ENCODE data around the gene SIRT1.
"Not testable (repeated sequence)": the region's sequence is repeated elsewhere in the genome, so short reads cannot be mapped to it uniquely, and the experiment has no call there.

SIRT1 gene

DNA sequence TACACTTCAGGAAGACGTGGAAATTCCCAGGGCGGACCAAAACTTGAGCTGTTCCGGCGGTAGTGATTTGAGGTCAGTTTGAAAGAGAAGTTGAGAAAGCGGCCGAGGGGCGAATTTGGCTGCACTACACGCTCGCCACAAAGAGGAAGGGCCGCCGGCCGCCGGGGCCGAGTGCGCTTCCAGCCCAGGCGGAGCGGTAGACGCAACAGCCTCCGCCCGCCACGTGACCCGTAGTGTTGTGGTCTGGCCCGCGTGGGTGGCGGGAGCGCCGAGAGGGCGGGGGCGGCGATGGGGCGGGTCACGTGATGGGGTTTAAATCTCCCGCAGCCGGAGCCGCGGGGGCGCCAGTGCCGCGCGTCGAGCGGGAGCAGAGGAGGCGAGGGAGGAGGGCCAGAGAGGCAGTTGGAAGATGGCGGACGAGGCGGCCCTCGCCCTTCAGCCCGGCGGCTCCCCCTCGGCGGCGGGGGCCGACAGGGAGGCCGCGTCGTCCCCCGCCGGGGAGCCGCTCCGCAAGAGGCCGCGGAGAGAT lies at the start of gene SIRT1:
SIRT1 (plus strand) TSS at position 344 of the 529 bp plus-strand sequence; CDS start at position 410, 66 bp downstream.
- DNase-seq (ENCODE audit: low spot score), result peak; percentile 97

DNA sequence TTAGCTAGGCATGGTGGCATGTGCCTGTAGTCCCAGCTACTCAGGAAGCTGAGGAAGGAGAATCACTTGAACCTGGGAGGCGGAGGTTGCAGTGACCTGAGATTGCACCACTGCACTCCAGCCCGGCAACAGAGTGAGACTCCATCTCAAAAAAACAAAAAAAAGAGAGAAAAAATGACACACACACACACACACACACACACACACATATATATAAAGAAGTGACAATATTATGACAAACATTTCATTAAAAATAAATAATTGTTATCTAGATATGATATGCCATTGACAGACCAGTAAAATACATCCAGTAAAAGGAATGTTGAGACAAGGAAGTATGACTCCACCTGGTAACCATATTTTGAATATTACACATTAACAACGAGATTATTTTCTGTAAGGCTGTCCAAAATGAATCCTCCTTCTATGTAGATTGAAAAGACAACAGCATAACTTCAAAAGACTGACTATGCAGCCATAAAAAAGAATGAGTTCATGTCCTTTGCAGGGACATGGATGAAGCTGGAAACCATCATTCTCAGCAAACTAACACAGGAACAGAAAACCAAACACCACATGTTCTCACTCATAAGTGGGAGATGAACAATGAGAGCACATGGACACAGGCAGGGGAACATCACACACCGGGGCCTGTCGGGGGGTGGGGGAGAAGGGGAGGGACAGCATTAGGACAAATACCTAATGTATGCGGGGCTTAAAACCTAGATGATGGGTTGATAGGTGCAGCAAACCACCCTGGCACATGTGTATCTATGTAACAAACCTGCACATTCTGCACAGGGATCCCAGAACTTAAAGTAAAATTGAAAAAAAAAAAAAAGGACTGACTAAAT lies 48.7 kb upstream of the SIRT1 start:
- not testable (repeated sequence) for DNase-seq (ENCODE audit: low spot score)

DNA sequence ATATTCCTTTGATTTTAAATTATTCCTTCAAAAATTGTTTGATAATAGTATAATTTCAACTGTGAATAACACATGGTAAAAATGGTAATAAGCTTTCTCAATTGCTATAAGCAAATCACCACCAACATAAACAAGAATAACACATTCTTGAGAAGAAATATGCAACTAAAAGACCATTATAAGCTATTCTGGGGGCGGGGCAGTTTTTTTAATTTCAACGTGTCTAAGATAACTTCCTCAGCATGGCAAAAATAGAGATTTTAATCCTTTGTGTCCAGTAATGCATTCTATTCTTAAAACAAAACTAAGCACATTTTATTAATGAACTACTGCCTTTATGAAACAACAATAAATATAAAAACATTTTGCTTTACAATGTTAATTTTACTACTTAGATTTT lies 48.0 kb upstream of the SIRT1 start:
- no peak for DNase-seq (ENCODE audit: low spot score)

DNA sequence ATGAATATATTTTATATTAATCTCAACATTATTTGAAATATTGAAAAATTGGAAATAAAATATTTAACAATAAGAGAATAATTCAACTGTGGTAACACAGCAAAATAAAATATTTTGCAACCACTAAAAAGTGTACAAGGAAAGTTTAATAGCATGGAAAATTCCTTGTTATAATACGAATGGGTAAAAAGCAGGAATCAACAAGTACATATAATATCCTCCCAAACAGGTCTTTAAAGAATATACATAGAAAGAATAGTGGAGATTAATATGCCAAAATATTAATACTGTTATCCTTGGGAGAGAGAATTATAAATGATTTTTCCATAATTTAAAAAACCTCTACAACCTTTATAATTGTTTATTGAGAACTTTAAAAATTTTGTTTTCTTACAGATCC lies 47.5 kb upstream of the SIRT1 start:
- no peak for DNase-seq (ENCODE audit: low spot score)

DNA sequence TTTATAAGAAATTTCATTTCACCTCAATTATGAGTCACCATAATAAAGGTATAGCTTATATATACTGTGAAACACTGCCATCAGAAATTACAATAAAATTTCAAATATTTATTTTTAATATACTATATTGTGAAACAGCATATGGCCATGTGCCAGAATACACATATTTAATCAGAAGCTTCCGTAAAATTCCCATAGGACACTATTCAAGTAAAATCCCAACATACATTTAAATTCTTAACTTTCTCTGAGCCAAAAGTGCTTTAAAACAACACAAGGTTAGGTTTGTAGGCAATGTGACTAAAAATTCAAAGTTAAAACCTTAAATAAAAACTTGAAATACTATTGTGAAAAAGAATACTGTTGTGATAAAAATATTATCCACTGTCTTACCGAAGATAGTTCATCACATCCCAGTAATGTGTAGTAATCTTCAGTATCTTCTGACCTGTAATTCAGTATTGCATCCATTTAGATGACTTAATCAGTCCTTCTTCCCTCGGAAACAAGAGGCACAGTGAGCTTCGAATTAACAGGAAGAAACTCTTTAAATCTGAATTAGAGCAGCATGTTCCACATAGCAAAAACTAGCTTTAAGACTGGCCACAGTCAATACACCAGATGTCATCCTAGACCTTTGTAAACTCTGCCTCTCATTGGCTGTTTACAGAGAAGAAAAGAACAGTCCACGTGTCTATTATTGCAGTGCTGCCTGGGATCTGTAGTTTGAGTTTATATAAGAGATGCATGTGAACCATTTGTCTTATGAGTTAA lies 46.7 kb upstream of the SIRT1 start, which contains the start of gene DNAJC12:
DNAJC12 (minus strand) TSS at position 648 of the 774 bp plus-strand sequence; CDS start at position 471, 177 bp downstream.
- peak; percentile 90 for DNase-seq (ENCODE audit: low spot score)

DNA sequence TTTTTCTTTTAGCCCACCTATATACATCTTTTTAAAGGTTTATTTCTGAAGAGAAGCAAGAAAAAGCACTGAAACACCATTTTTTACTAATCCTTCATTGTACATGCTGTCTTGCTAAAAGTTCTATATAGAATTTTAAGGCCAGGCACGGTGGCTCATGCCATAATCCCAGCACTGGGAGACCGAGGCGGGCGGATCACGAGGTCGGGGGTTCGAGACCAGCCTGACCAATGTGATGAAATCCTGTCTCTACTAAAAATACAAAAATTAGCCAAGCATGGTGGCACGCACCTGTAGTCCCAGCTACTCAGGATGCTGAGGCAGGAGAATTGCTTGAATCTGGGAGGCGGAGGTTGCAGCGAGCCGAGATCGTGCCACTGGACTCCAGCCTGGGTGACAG lies 44.9 kb upstream of the SIRT1 start:
- DNase-seq (ENCODE audit: low spot score), result not testable (repeated sequence)

DNA sequence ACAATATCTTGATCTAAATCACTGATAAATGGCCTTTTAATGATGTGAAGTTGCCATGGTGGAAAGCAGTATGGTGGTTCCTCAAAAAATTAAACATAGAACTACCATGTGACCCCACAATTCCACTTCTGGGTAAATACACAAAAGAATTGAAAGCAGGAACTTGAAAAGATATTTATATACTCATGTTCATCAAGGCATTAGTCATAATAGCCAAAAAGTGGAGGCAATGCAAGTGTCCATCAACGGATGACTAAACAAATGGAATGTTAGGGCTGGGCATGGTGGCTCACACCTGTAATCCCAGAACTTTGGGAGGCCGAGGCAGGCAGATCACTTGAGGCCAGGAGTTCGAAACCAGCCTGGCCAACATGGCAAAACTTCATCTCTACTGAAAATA lies 44.5 kb upstream of the SIRT1 start:
- no peak for DNase-seq (ENCODE audit: low spot score)

DNA sequence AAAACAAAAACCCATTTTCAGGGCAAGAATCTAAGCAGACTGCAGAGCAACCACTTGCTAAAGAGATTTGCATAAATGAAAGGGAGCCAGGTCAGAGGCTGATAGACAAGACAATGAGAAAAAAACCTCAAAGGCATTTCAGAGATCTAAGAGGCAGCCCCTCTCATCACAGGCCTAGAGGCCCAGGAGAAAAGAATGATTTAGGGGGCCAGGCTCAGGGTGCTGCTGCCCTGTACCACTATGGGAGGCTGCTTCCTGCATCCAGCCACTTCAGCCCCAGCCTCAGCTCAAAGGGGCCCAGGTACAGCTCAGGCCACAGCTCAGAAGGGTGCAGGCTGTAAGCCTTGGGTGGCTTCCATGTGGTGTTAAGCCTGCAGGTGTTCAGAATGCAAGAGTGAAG lies 42.7 kb upstream of the SIRT1 start:
- no peak for DNase-seq (ENCODE audit: low spot score)

DNA sequence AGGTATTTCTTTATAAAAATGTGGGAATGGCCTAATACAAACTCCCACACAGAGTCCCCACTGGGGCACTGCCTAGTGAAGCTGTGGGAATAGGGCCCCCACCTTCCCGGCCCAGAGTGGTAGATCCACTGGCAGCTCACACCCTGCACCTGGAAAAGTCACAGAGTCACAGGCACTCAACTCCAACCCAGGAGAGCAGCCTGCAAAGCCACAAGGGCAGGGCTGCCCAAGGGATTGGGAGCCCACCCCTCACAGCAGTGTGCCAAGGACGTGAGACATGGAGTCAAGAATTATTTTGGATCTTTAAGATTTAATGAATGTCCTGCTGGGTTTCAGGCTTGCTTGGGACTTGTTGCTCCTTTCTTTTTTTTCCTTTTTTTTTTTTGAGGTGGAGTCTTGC lies 41.2 kb upstream of the SIRT1 start:
- no peak for DNase-seq (ENCODE audit: low spot score)

DNA sequence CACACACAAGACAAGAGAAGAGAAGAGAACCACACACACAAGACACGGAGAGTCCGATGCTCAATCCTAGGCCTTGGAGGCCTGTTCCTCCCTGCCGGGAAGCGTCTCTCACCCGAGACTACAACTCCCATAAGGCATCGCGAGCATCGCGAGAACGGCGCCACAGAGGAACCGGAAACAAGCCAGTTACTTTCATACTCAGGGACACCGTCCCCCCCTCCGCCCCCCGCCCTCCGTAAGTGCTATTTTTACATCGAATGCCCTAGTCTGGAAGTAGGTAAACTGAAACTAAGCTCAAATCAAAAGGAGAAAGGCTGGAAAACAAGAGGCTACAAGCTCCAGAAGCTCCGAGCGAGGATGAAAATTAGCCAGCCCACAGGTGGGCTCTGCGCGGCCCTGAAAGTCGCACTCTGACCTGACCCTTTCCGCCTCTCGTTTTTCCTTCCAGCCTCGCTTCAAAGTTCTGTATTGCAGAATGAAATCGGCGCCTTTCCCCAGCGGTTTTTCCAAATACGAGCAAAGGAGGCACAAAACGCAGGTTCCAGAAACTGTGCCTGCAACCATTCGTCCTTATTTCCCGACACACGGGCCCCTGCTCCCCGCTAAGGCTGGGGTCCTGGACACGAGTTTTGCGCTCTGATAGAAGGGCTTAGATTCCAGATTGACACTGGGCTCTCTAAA lies 35.0 kb upstream of the SIRT1 start:
- peak; percentile 96 for DNase-seq (ENCODE audit: low spot score)

DNA sequence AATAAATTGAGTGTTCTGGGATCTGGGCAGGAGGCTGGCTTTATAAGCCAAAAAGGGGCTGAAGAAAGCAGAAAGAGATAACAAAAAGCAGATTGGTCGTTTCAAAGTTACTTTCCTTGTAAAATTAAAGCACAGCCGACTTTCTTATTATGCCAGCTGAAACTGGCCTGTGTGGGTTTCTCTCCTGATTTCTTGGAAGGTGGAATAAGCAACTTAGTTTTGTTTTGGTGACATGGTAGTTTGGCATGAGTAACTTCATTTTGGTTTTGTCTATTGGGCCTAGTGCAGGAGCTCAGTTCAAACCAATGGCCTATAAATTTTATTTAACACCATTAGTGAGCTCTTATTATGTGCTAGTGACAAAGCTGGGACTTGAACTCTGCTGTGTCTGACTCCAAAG lies 33.3 kb upstream of the SIRT1 start:
- no peak for DNase-seq (ENCODE audit: low spot score)

DNA sequence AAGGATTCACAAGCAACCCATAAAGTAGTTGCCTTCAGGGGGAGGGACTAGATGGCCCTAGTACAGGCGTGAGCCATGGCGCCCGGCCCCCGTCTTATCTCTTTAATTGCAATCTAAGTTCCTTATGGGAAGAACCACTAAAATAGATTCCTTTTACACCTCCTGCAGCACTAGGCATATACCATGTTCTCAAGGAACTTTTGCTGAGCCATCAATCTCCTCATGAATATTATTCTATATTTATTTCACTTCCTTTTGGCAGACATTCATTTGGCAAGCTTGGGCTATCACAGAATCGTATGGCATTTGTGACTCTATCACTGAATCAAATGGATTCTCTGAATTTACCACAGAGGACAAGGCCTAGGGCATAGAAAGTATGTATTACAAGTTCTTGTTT lies 31.7 kb upstream of the SIRT1 start:
- DNase-seq (ENCODE audit: low spot score), result no peak

DNA sequence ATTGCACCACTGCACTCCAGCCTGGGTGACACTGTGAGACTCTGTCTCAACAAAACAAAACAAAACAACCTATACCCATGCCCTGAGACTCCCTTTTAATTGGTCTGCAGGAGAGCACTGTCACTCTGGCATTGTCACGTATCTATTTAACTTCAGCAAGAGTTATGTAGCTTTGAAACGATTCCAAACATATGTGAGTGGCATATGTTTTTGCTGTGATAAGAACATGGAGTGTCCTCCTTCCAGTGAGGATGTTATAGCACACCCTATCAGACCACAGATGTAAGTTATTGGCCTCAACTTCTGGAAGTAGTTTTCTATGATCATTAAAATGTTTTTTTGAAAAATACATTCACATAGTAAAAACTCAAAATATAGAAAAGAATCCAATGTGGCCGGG lies 30.9 kb upstream of the SIRT1 start:
- no peak for DNase-seq (ENCODE audit: low spot score)

DNA sequence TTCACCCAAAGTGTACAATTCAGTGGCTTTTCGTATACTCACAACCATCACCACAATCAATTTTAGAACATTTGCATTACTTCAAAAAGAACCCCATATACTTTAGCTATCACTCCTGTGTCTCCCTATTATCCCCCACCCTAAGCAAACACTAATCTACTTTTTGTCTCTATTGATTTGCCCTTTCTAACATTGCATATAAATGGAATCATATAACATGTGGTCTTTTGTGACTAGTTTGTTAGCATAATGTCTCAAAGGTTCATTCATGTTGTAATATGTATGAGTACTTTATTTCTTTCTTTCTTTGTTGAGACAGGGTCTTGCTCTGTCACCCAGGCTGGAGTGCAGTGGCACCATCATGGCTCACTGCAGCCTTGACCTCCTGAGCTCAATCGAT lies 25.5 kb upstream of the SIRT1 start:
- no peak for DNase-seq (ENCODE audit: low spot score)

DNA sequence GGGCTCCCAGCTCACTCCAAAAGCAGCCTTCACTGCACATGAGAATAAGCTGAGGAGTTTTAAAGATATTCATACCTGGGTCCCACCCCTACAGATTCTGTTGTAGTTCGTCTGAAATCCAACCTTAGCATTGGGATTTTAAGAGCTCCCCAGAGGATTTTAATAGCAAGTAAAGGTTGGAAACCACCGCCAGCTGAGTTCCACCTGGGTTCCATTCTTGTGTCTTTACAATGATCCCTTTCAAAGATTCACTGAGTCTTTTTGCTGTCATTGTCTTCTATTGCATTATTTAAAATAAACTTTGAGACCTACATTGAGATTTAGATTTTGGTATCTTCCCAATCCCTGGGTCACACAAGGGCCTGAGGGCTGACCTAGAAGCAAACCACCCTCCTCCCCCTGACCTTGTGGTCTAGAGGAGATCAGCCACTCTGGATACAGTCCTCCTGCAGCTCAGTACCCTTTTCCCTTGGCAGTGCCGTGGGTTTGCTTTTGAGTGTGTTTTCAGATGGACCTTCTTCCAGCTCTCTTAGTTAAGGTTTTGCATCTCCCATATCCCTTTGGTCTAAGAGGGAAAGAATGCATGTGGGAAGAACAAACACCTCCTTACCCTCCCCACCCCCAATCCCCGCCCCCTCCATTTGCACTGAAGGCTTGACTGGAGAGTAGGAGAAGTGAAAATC lies 22.6 kb upstream of the SIRT1 start:
- DNase-seq (ENCODE audit: low spot score), result no peak

DNA sequence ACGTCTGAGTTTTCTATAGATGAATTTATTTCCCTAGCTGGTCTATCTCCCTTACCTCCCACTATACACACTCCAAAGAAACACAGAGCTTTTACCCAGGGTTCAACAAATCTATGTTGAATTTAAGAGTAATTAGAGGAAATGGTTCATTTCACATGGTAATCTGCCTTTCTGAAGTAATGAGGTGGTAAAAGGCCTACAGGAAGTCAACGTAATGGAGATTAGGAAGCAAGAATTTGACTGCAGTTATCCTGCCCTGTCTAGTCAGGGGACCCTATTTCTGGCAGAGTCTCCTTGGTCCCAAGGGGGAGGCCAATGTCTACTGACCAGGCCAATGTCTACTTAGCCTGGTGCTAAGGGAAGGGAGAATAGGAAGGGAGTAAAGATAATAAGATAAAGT lies 21.4 kb upstream of the SIRT1 start:
- no peak for DNase-seq (ENCODE audit: low spot score)

DNA sequence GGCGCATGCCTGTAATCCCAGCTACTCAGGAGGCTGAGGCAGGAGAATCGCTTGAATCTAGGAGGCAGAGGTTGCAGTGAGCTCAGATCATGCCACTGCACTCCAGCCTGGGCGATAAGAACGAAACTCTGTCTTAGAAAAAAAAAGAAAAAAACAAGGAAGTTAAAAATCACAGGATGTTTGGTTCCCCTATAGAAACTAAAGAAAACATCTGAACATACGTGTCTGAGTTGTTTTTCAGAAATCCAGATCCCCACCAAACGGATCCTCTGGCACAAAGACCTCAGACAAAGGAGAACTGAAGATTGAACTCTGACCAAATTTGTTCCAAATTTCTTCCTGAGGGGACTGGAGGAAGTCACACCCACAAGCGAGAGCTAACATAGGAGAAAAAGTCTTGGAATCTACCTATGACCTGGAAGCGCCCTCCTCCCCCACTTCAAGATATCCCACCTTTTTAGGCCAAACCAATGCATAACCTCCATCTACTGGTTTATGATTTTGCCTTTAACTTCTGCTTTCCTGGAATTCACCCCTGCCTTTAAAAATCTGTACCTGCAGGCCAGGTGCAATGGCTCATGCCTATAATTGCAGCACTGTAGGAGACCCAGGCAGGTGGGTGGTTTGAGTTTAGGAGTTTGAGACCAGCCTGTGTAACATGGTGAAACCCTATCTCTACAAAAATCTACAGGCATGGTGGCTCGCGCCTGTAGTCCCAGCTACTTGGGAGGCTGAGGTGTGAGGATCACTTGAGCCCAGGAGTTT lies 19.7 kb upstream of the SIRT1 start:
- no peak for DNase-seq (ENCODE audit: low spot score)

DNA sequence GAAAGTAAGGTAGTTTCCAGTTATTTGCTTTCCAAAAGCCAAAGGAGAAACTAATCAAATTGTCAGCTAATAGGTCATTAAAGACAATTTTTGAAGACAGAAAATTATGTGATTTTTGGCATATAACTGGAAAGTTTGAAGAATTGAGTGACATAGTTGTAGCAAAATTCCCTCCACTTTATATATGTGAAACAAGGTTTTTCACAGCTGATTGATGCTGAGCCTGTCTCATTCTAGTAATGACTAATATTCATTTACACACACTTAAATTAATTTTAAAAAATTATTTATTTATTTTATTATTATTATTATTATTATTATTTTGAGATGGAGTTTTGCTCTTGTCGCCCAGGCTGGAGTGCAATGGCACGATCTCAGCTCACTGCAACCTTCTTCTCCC lies 16.3 kb upstream of the SIRT1 start:
- DNase-seq (ENCODE audit: low spot score), result no peak

DNA sequence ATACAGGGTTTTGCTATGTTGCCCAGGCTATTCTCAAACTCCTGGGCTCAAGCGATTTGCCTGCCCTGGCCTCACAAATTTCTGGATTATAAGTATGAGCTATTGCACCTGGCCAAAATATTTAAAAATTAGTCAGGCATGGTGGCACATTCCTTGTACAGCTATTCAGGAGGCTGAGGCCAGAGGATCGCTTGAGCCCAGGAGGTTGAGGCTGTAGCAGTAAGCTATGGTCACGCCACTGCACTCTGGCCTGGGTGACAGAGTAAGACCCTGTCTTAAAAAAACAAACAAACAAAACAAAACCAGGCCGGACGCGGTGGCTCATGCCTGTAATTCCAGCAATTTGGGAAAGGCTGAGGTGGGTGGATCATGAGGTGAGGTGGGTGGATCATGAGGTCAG lies 14.5 kb upstream of the SIRT1 start:
- DNase-seq (ENCODE audit: low spot score), result no peak

DNA sequence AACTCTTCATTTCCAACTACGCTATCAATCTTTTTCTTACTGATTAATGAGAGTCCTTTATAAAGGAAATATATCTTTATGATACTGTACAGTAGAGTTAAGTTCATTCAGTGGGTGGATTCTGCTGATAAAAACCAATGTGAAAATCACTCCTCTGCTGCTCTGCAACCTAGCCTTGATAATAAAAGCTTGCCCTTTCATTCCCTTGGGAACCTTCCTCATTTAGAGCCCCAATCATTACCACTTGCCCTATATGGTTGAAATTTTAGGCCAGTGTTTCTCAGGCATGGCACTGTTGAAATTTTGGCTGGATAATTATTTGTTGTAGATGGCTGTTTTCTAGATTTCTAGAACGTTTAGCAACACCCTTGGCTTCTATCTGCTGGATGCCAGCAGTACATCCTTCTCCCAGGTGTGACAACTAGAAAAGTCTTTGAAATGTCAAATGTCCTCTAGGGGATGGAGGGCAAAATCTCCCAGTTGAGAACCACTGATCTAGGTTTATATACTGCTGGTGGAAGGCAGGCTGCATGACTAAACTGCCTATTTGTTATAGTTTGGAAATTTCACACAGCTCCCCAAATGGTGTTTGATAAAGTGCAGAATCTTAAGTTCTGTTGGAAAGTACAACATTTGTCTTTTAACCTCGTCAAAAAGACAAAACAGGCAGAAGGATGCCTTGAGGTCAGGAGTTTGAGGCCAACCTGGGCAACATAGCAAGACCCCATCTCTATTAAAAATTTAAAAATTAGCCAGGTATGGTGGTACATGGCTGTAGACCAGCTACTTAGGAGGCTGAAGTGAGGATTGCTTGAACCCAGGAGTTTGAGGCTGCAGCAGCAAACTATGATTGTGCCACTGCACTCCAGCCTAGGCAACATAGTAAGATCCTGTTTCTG lies 8.9 kb upstream of the SIRT1 start:
- no peak for DNase-seq (ENCODE audit: low spot score)
